ENCODE results near the gene IKZF4. TPM values are rescaled to one million over a fixed set of nuclear protein-coding genes. Genes with fewer than 3 reads are reported as not detected.
"Not testable (repeated sequence)": the region's sequence is repeated elsewhere in the genome, so short reads cannot be mapped to it uniquely, and the experiment has no call there.

The IKZF4 gene
- total RNA-seq, 1 experiment from 2014 or later: 13.9 TPM

GRCh38 chr12:56041552-56042429, 20.9 kb downstream of the IKZF4 start, which contains the start of gene RPS26:
Gene RPS26 (plus strand): TSS chr12:56041918. CDS start chr12:56042167, 249 bp downstream.
- Mint-ChIP-seq H3K27me3 (ENCODE audit: low read depth) (no peaks in the 10 kb centered on the region), H3K4me3 (peak within 1 kb of the TSS; percentile 98), H3K4me1 (peaks cover 26 to 33% of the 10 kb centered on the region in 2 experiments), H3K36me3 (ENCODE audit: insufficient read depth in 1 of 3, low read depth in 3 of 3) (peaks cover 23 to 42% (median 33%) of the 10 kb centered on the region in 3 experiments), H3K27ac (peak within 1 kb of the TSS; percentile 97 to 99 (median 99)), H3K9me3 (peaks cover 0 to 3% of the 10 kb centered on the region in 2 experiments; a peak in 2 of 5 replicates)
- Histone ChIP-seq H2BK15ac (ENCODE audit: low read depth, low read length) (no peak within 1 kb of the TSS), H3K4ac (ENCODE audit: low read depth, low read length) (no peak within 1 kb of the TSS), H3K79me2 (ENCODE audit: insufficient read depth, low read length) (peaks cover 11% of the 10 kb centered on the region; the same call in 1 of the 2 replicates), H2BK20ac (ENCODE audit: low read depth, low read length, poor library complexity, severe bottlenecking) (no peak within 1 kb of the TSS), H2BK12ac (ENCODE audit: insufficient read length, low read depth, low read length) (no peak within 1 kb of the TSS), H3K79me1 (ENCODE audit: insufficient read depth, low read depth, low read length, poor library complexity, severe bottlenecking) (no peaks in the 10 kb centered on the region), H2AK5ac (ENCODE audit: insufficient read length, low read length) (no peak within 1 kb of the TSS), H4K20me1 (ENCODE audit: control insufficient read depth, insufficient read depth, insufficient read length) (peaks cover 3% of the 10 kb centered on the region), H3K18ac (ENCODE audit: insufficient read length, low read depth, low read length) (peak within 1 kb of the TSS; percentile 95), H3K56ac (ENCODE audit: insufficient read length, low read depth, low read length) (no peak within 1 kb of the TSS), H3K9ac (ENCODE audit: extremely low read depth, insufficient read length, low read length) (peak within 1 kb of the TSS; percentile 97), H3K23me2 (ENCODE audit: insufficient read length, low read depth, low read length, poor library complexity, severe bottlenecking) (no peaks in the 10 kb centered on the region), H2BK5ac (ENCODE audit: insufficient read length, low read length) (peak within 1 kb of the TSS; percentile 96), H3K14ac (ENCODE audit: insufficient read depth, low read length) (peak within 1 kb of the TSS; percentile 92; the same call in 1 of the 2 replicates), H4K8ac (replicated peaks; ENCODE audit: insufficient read length, low read depth, low read length) (no peak within 1 kb of the TSS), H3T11ph (ENCODE audit: low read length) (no peak within 1 kb of the TSS), H3K4me2 (ENCODE audit: insufficient read depth, insufficient read length, low read length) (peak within 1 kb of the TSS; percentile 66), H4K5ac (ENCODE audit: insufficient read length, low read depth, low read length) (peak within 1 kb of the TSS; percentile 11), H2BK120ac (ENCODE audit: low read depth, low read length, poor library complexity, severe bottlenecking) (no peak within 1 kb of the TSS), H3K23ac (ENCODE audit: insufficient read length, low read depth, low read length) (no peak within 1 kb of the TSS), H3K27ac (ENCODE audit: insufficient read length, low read depth, low read length) (peak within 1 kb of the TSS; percentile 48), H4K91ac (ENCODE audit: insufficient read length, low read depth, low read length) (no peak within 1 kb of the TSS), H3K4me1 (ENCODE audit: insufficient read depth, low read length) (no peaks in the 10 kb centered on the region; the same call in 1 of the 2 replicates), H3K27me3 (ENCODE audit: insufficient read depth, low read length) (no peaks in the 10 kb centered on the region), H2AFZ (ENCODE audit: low read length) (peak within 1 kb of the TSS; percentile 85), H3K9me3 (ENCODE audit: control insufficient read depth, low read depth, low read length) (no peaks in the 10 kb centered on the region)
- TF ChIP-seq, protein P1, sequence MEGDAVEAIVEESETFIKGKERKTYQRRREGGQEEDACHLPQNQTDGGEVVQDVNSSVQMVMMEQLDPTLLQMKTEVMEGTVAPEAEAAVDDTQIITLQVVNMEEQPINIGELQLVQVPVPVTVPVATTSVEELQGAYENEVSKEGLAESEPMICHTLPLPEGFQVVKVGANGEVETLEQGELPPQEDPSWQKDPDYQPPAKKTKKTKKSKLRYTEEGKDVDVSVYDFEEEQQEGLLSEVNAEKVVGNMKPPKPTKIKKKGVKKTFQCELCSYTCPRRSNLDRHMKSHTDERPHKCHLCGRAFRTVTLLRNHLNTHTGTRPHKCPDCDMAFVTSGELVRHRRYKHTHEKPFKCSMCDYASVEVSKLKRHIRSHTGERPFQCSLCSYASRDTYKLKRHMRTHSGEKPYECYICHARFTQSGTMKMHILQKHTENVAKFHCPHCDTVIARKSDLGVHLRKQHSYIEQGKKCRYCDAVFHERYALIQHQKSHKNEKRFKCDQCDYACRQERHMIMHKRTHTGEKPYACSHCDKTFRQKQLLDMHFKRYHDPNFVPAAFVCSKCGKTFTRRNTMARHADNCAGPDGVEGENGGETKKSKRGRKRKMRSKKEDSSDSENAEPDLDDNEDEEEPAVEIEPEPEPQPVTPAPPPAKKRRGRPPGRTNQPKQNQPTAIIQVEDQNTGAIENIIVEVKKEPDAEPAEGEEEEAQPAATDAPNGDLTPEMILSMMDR (conservative IDR thresholded peaks at IDR 0.05): peak; percentile 61
- WGBS (ENCODE audit: extremely low coverage, insufficient read length, low lambda C conversion rate): no CpG with 5 or more reads among the region's 50 CpGs
- peak; percentile 100 for DNase-seq

- H4K8ac ChIP-seq (replicated peaks; ENCODE audit: insufficient read length, low read depth, low read length); H3K56ac ChIP-seq (ENCODE audit: insufficient read length, low read depth, low read length); H3K23ac ChIP-seq (ENCODE audit: insufficient read length, low read depth, low read length); H4K91ac ChIP-seq (ENCODE audit: insufficient read length, low read depth, low read length); H3T11ph ChIP-seq (ENCODE audit: low read length); H2BK5ac ChIP-seq (ENCODE audit: insufficient read length, low read length); H3K27ac ChIP-seq (ENCODE audit: insufficient read length, low read depth, low read length); H3K79me1 ChIP-seq (ENCODE audit: insufficient read depth, low read depth, low read length, poor library complexity, severe bottlenecking); H4K20me1 ChIP-seq (ENCODE audit: control insufficient read depth, insufficient read depth, insufficient read length); H3K27me3 ChIP-seq (ENCODE audit: insufficient read depth, low read length); H4K5ac ChIP-seq (ENCODE audit: insufficient read length, low read depth, low read length); H3K9me3 Mint-ChIP-seq; H3K4me1 ChIP-seq (ENCODE audit: insufficient read depth, low read length); H2BK20ac ChIP-seq (ENCODE audit: low read depth, low read length, poor library complexity, severe bottlenecking); H3K9me3 ChIP-seq (ENCODE audit: control insufficient read depth, low read depth, low read length); DNase-seq; H2BK12ac ChIP-seq (ENCODE audit: insufficient read length, low read depth, low read length); H2AK5ac ChIP-seq (ENCODE audit: insufficient read length, low read length); H2BK120ac ChIP-seq (ENCODE audit: low read depth, low read length, poor library complexity, severe bottlenecking); H3K4ac ChIP-seq (ENCODE audit: low read depth, low read length); H3K23me2 ChIP-seq (ENCODE audit: insufficient read length, low read depth, low read length, poor library complexity, severe bottlenecking); H3K27me3 Mint-ChIP-seq (ENCODE audit: low read depth); H2BK15ac ChIP-seq (ENCODE audit: low read depth, low read length); H2AFZ ChIP-seq (ENCODE audit: low read length): not testable (repeated sequence)
- Mint-ChIP-seq H3K36me3 (ENCODE audit: insufficient read depth in 1 of 3, low read depth in 3 of 3) (peaks cover 23 to 42% (median 31%) of the 10 kb centered on the region in 3 experiments), H3K4me3 (peak overlapping the region; percentile 98), H3K27ac (peak overlapping the region; percentile 97 to 99 (median 97)), H3K4me1 (peaks cover 26 to 31% of the 10 kb centered on the region in 2 experiments)
- Histone ChIP-seq H3K18ac (ENCODE audit: insufficient read length, low read depth, low read length) (peak overlapping the region; percentile 81), H3K4me2 (ENCODE audit: insufficient read depth, insufficient read length, low read length) (peak overlapping the region; percentile 59), H3K79me2 (ENCODE audit: insufficient read depth, low read length) (peaks cover 11% of the 10 kb centered on the region; the same call in 1 of the 2 replicates), H3K14ac (ENCODE audit: insufficient read depth, low read length) (peak overlapping the region; percentile 79; the same call in 1 of the 2 replicates), H3K9ac (ENCODE audit: extremely low read depth, insufficient read length, low read length) (peak overlapping the region; percentile 97)
- WGBS (ENCODE audit: extremely low coverage, insufficient read length, low lambda C conversion rate): no CpG with 5 or more reads among the region's 20 CpGs
These were observed 21.6 kb downstream of the IKZF4 start for GRCh38 chr12:56042430-56042813.
